AG04449 (cell line): Measurements from ENCODE around the gene SRCAP.

Experiments
- CTCF ChIA-PET: fragments of 350-600 bp; formaldehyde crosslinking; extraction: SDS; loops from one replicate; lab custom pipeline; 2021; ENCODE audit warnings: antibody characterized with exemption; lab: Yijun Ruan, JAX
- POLR2A ChIA-PET: fragments of 400-600, 350-600 bp; formaldehyde crosslinking; extraction: SDS; loops from one replicate; lab custom pipeline; 2020; ENCODE audit warnings: antibody characterized with exemption, inconsistent platforms; lab: Yijun Ruan, JAX
- DNase-seq: peaks from one replicate; pipeline ENCODE4 v3.0.0-alpha.2; 2010; ENCODE audit warnings: low read depth, low spot score
- H3K4me3 ChIP-seq: 2 replicates; pipeline ENCODE4 v1.5.1; 2011; ENCODE audit warnings: low read depth, mild to moderate bottlenecking, control low read depth, low read length
- TF ChIP-seq, protein P1 (sequence below): IDR thresholded peaks from one replicate; pipeline ENCODE4 v1.5.1; 2011; ENCODE audit warnings: mild to moderate bottlenecking, moderate library complexity, low read length, control low read depth, inconsistent platforms; ENCODE audit not compliant: insufficient read depth; ENCODE audit errors: missing control alignments

The SRCAP gene

DNA sequence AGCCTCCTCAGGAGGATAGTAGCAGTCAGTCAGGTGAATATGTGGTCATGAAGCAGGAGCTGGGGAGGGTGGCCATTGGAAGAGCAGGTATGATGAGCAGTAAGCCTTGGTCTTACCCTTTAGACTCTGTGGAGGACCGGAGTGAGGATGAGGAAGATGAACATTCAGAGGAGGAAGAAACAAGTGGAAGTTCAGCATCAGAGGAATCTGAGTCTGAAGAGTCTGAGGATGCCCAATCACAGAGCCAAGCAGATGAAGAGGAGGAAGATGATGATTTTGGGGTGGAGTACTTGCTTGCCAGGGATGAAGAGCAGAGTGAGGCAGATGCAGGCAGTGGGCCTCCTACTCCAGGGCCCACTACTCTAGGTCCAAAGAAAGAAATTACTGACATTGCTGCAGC lies 12.7 kb downstream of the SRCAP start:
- no peak for DNase-seq
- H3K4me3 ChIP-seq: no peak overlapping the region
- ChIA-PET CTCF (interaction anchor here (0.6 to 1.9 kb wide), 4 partner anchors 8 to 15 kb away, joined by 3 to 5 read pairs (median 4); no protein-coding TSS in a partner anchor), POLR2A (no interaction called here)
- TF ChIP-seq, protein P1, sequence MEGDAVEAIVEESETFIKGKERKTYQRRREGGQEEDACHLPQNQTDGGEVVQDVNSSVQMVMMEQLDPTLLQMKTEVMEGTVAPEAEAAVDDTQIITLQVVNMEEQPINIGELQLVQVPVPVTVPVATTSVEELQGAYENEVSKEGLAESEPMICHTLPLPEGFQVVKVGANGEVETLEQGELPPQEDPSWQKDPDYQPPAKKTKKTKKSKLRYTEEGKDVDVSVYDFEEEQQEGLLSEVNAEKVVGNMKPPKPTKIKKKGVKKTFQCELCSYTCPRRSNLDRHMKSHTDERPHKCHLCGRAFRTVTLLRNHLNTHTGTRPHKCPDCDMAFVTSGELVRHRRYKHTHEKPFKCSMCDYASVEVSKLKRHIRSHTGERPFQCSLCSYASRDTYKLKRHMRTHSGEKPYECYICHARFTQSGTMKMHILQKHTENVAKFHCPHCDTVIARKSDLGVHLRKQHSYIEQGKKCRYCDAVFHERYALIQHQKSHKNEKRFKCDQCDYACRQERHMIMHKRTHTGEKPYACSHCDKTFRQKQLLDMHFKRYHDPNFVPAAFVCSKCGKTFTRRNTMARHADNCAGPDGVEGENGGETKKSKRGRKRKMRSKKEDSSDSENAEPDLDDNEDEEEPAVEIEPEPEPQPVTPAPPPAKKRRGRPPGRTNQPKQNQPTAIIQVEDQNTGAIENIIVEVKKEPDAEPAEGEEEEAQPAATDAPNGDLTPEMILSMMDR: no peak

DNA sequence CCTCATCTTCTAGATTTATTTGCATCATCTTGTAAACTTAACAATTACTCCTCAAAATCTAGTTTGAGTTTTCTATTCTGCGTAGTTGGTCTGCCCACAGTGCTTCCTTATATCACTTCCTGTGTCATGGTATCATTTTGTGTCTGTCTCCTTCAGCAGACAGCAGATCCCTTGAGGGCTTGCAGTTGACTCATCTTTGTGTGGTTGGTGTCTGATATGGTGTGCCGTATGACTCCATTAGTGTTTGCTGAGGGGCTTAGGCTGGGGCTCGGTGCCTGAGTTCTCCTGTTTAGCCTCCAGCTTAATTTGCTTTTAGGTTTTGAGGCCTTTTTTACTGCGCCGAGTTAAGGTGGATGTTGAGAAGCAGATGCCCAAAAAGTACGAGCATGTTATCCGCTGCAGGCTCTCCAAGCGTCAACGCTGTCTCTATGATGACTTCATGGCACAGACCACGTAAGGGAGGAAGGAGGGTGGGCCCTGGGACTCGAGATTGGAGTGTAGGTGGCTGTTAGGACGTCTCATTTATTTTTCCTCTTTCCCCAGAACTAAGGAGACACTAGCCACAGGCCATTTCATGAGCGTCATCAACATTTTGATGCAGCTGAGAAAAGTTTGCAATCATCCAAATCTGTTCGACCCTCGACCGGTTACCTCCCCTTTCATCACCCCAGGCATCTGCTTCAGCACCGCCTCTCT lies 16.9 kb downstream of the SRCAP start:
- ChIA-PET CTCF (interaction anchor here (1.4 kb wide), 1 partner anchor 9 kb away, joined by 3 read pairs; no protein-coding TSS in a partner anchor), POLR2A (no interaction called here)
- no peak for DNase-seq
- H3K4me3 ChIP-seq: no peak overlapping the region
- TF ChIP-seq, protein P1: no peak

DNA sequence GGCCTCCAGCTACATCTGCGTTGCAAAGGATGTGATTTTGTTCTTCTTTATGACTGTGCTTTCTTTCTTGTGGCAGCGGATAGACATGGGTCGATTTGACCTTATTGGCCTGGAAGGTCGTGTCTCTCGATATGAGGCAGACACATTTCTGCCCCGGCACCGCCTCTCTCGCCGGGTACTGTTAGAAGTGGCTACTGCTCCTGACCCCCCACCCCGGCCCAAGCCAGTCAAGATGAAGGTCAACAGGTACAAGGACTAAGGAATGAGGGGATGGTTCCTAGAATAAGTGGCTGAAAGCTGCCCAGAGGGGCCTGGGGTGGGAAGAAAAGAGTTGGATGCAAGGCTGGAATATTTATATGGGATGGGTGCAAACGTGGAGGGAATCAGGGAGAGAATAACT lies 21.1 kb downstream of the SRCAP start:
- no peak for DNase-seq
- CTCF ChIA-PET: no interaction called here
- POLR2A ChIA-PET: no interaction called here
- no peak overlapping the region for H3K4me3 ChIP-seq
- TF ChIP-seq, protein P1: no peak

DNA sequence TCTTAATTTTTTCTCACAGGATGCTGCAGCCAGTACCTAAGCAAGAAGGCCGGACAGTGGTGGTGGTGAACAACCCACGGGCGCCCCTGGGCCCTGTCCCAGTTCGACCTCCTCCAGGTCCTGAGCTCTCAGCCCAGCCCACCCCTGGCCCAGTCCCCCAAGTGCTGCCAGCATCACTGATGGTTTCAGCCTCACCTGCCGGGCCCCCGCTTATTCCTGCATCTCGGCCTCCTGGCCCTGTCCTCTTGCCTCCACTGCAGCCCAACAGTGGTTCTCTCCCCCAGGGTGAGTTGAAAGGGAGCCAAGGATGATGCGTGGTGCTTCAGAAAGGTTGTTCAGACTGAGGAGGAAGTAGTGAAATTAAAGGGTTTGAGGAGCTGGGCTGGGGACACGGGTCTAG lies 21.7 kb downstream of the SRCAP start:
- TF ChIP-seq, protein P1: no peak
- ChIA-PET POLR2A (no interaction called here), CTCF (interaction anchor here (1.1 to 1.5 kb wide), 2 partner anchors 10 to 27 kb away, joined by 4 to 5 read pairs; no protein-coding TSS in a partner anchor)
- no peak for DNase-seq
- no peak overlapping the region for H3K4me3 ChIP-seq

DNA sequence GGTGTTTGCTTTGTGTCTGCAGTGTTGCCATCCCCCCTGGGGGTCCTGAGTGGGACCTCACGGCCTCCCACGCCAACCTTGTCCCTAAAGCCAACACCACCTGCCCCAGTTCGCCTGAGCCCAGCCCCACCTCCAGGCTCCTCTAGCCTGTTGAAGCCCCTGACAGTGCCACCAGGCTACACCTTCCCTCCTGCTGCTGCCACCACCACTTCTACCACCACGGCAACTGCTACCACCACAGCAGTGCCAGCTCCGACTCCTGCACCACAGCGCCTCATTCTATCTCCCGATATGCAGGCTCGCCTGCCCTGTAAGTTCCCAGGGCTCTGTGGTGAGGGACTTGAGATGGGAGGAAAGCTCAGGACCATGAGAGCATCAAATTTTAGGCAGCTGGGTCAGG lies 22.2 kb downstream of the SRCAP start:
- ChIA-PET CTCF (interaction anchor here (0.9 to 1.5 kb wide), 3 partner anchors 9 to 27 kb away, joined by 3 to 5 read pairs (median 4); no protein-coding TSS in a partner anchor), POLR2A (no interaction called here)
- TF ChIP-seq, protein P1: no peak
- no peak for DNase-seq
- no peak overlapping the region for H3K4me3 ChIP-seq

DNA sequence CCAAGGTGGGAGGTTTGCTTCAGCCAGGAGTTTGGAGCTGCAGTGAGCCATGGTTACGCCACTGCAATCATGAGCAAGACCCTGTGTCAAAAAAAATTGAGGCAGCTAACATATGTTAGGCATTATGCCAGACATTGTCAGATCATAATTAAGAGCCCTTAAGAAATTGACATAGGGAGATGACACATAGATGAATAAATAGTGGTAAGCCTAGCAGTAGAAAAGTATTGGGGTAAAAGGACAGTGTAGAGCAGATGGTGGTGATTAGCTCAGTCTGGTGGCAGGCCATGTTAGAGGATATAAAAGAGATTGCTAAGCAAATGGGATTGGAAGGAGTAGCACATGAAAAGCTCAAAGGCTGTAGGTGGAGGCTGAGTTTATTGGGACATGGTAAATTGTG lies 22.6 kb downstream of the SRCAP start:
- TF ChIP-seq, protein P1: no peak
- DNase-seq: no peak
- ChIA-PET POLR2A (no interaction called here), CTCF (interaction anchor here (0.8 to 1.5 kb wide), 4 partner anchors 9 to 28 kb away, joined by 3 to 5 read pairs (median 4); no protein-coding TSS in a partner anchor)
- H3K4me3 ChIP-seq: no peak overlapping the region
